Measurements from ENCODE around the gene SAP25. TPM values are rescaled to one million over a fixed set of nuclear protein-coding genes. Genes with fewer than 3 reads are reported as not detected.
"Not testable (repeated sequence)": the region's sequence is repeated elsewhere in the genome, so short reads cannot be mapped to it uniquely, and the experiment has no call there.

SAP25 gene
- total RNA-seq, 1 donor from 2014 or later: 10.6 TPM

- Histone ChIP-seq H3K4me3 (peak overlapping the region; percentile 0), H3K27ac (peak overlapping the region; percentile 88), H3K27me3 (ENCODE audit: low read depth) (no peaks in the 10 kb centered on the region), H3K36me3 (peaks cover 4% of the 10 kb centered on the region), H3K9me3 (no peaks in the 10 kb centered on the region), H3K4me1 (peaks cover 66% of the 10 kb centered on the region)
- DNase-seq (no peak), ATAC-seq (peak; percentile 79 to 86)
- TF ChIP-seq, protein P1, sequence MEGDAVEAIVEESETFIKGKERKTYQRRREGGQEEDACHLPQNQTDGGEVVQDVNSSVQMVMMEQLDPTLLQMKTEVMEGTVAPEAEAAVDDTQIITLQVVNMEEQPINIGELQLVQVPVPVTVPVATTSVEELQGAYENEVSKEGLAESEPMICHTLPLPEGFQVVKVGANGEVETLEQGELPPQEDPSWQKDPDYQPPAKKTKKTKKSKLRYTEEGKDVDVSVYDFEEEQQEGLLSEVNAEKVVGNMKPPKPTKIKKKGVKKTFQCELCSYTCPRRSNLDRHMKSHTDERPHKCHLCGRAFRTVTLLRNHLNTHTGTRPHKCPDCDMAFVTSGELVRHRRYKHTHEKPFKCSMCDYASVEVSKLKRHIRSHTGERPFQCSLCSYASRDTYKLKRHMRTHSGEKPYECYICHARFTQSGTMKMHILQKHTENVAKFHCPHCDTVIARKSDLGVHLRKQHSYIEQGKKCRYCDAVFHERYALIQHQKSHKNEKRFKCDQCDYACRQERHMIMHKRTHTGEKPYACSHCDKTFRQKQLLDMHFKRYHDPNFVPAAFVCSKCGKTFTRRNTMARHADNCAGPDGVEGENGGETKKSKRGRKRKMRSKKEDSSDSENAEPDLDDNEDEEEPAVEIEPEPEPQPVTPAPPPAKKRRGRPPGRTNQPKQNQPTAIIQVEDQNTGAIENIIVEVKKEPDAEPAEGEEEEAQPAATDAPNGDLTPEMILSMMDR (IDR thresholded peaks at IDR 0.05): peak; percentile 11
- intact Hi-C loops (cut with DNase I): no loop called here
Observed at GRCh38 chr7:100545360-100546128, 28.2 kb downstream of the SAP25 start.

DNA sequence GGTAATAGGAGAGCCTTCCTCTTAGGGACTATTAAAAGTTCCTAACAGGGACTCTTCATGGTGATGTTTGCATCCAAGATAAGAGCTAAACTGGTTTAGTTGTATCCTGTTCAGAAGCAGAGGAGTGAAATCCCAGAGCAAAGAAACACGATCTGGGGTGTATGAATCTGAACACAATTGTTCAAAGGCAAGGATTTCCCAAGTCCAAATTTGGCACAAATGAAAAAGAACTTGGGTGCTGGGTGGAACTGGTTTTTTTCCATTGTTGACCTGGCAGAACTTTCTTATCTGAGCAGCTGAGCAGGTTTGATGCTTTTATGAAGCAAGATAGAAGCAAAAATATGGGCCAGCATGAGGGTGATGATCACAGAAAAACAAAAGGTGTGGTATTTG lies 28.7 kb downstream of the SAP25 start:
- intact Hi-C loops (cut with DNase I): no loop called here
- H3K9me3 ChIP-seq: no peaks in the 10 kb centered on the region
- H3K4me1 ChIP-seq: peaks cover 71% of the 10 kb centered on the region
- peak overlapping the region; percentile 88 for H3K27ac ChIP-seq
- TF ChIP-seq, protein P1 (IDR thresholded peaks at IDR 0.05): no peak
- H3K4me3 ChIP-seq: peak overlapping the region; percentile 0
- peak; percentile 2 to 15 for ATAC-seq
- DNase-seq: no peak
- no peaks in the 10 kb centered on the region for H3K27me3 ChIP-seq (ENCODE audit: low read depth)
- H3K36me3 ChIP-seq: no peaks in the 10 kb centered on the region

- Histone ChIP-seq H3K9me3 (no peaks in the 10 kb centered on the region), H3K27me3 (ENCODE audit: low read depth) (no peaks in the 10 kb centered on the region), H3K4me1 (peaks cover 68% of the 10 kb centered on the region), H3K4me3 (no peak overlapping the region), H3K36me3 (no peaks in the 10 kb centered on the region), H3K27ac (peak overlapping the region; percentile 88)
- TF ChIP-seq, protein P1 (IDR thresholded peaks at IDR 0.05): no peak
- intact Hi-C loops (cut with DNase I): no loop called here
- DNase-seq: no peak
- ATAC-seq: no peak
Observed at GRCh38 chr7:100544386-100544785, 29.3 kb downstream of the SAP25 start.

- no peak overlapping the region for H3K4me3 ChIP-seq
- no peak for ATAC-seq
- peaks cover 61% of the 10 kb centered on the region for H3K4me1 ChIP-seq
- no peaks in the 10 kb centered on the region for H3K9me3 ChIP-seq
- H3K27me3 ChIP-seq (ENCODE audit: low read depth): no peaks in the 10 kb centered on the region
- H3K36me3 ChIP-seq: no peaks in the 10 kb centered on the region
- peak overlapping the region; percentile 88 for H3K27ac ChIP-seq
- no peak for DNase-seq
- TF ChIP-seq, protein P1 (IDR thresholded peaks at IDR 0.05): no peak
- intact Hi-C loops (cut with DNase I): no loop called here
Observed at GRCh38 chr7:100543586-100543985, 30.1 kb downstream of the SAP25 start.

- H3K4me3 ChIP-seq; H3K27ac ChIP-seq; H3K36me3 ChIP-seq; DNase-seq; H3K27me3 ChIP-seq (ENCODE audit: low read depth); intact Hi-C loops (cut with DNase I); ATAC-seq; H3K9me3 ChIP-seq: not testable (repeated sequence)
- H3K4me1 ChIP-seq: peaks cover 42% of the 10 kb centered on the region
Observed at GRCh38 chr7:100541309-100541708, 32.4 kb downstream of the SAP25 start.

GRCh38 chr7:100540073-100540723 lies 33.5 kb downstream of the SAP25 start:
- H3K9me3 ChIP-seq: no peaks in the 10 kb centered on the region

More at GRCh38 chr7:100540073-100540723, 33.5 kb downstream of the SAP25 start:
- intact Hi-C loops (cut with DNase I): no loop called here
- H3K4me3 ChIP-seq: peak overlapping the region; percentile 87
- no peak for ATAC-seq
- H3K27ac ChIP-seq: peak overlapping the region; percentile 77
- H3K4me1 ChIP-seq: peaks cover 31% of the 10 kb centered on the region
- DNase-seq: no peak
- TF ChIP-seq, protein P1 (IDR thresholded peaks at IDR 0.05): no peak
- no peaks in the 10 kb centered on the region for H3K36me3 ChIP-seq
- H3K27me3 ChIP-seq (ENCODE audit: low read depth): no peaks in the 10 kb centered on the region
